GM21528 (cell line): ENCODE measurements around the gene HDAC8.
"Not testable (repeated sequence)": the region's sequence is repeated elsewhere in the genome, so short reads cannot be mapped to it uniquely, and the experiment has no call there.

Experiments
- ATAC-seq: cut with Tn5 transposase; IDR thresholded peaks from one replicate; pipeline ENCODE4 v1.9.1; 2021; ENCODE audit warnings: mild to moderate bottlenecking, moderate library complexity; ENCODE audit not compliant: unreplicated experiment, low FRiP score

The HDAC8 gene

GRCh38 chrX:72466493-72466892, 106.2 kb downstream of the HDAC8 start:
- no peak for ATAC-seq

- ATAC-seq, result no peak
Measured at GRCh38 chrX:72465889-72466288, 106.8 kb downstream of the HDAC8 start.

- ATAC-seq, result no peak
Measured at GRCh38 chrX:72461766-72462165, 110.9 kb downstream of the HDAC8 start.

- ATAC-seq, result no peak
Measured at GRCh38 chrX:72461288-72461687, 111.4 kb downstream of the HDAC8 start.

GRCh38 chrX:72460715-72461114, 111.9 kb downstream of the HDAC8 start:
- no peak for ATAC-seq

- not testable (repeated sequence) for ATAC-seq
Measured at GRCh38 chrX:72449034-72449433, 123.6 kb downstream of the HDAC8 start.

GRCh38 chrX:72440764-72441163, 131.9 kb downstream of the HDAC8 start:
- ATAC-seq, result not testable (repeated sequence)

- ATAC-seq, result no peak
Measured at GRCh38 chrX:72436010-72436409, 136.6 kb downstream of the HDAC8 start.

- no peak for ATAC-seq
Measured at GRCh38 chrX:72430405-72430968, 142.2 kb downstream of the HDAC8 start.

GRCh38 chrX:72421797-72422196, 150.8 kb downstream of the HDAC8 start:
- ATAC-seq, result no peak

- ATAC-seq, result no peak
Measured at GRCh38 chrX:72409993-72410392, 162.7 kb downstream of the HDAC8 start.

GRCh38 chrX:72408885-72409284, 163.8 kb downstream of the HDAC8 start:
- ATAC-seq, result peak; percentile 79

- not testable (repeated sequence) for ATAC-seq
Measured at GRCh38 chrX:72405136-72405535, 167.5 kb downstream of the HDAC8 start.

GRCh38 chrX:72402614-72403013, 170.0 kb downstream of the HDAC8 start:
- no peak for ATAC-seq

- ATAC-seq, result no peak
Measured at GRCh38 chrX:72399816-72400215, 172.8 kb downstream of the HDAC8 start.

GRCh38 chrX:72396117-72396516, 176.5 kb downstream of the HDAC8 start:
- ATAC-seq, result no peak

- no peak for ATAC-seq
Measured at GRCh38 chrX:72395237-72395636, 177.4 kb downstream of the HDAC8 start.

GRCh38 chrX:72394518-72395170, 178.0 kb downstream of the HDAC8 start:
- ATAC-seq, result no peak

- ATAC-seq, result no peak
Measured at GRCh38 chrX:72393836-72394517, 178.7 kb downstream of the HDAC8 start.

- no peak for ATAC-seq
Measured at GRCh38 chrX:72392816-72393800, 179.5 kb downstream of the HDAC8 start.

GRCh38 chrX:72392042-72392441, 180.6 kb downstream of the HDAC8 start:
- no peak for ATAC-seq
